ENCODE results near the gene KLHL11. TPM values are rescaled to one million over a fixed set of nuclear protein-coding genes. Genes with fewer than 3 reads are reported as not detected.

KLHL11 gene
- total and polyA plus RNA-seq, 8 donors = 0.43 to 26.4 (median 3.0) TPM

GRCh38 chr17:41814195-41814594, 51.0 kb downstream of the KLHL11 start:
- intact Hi-C loops (cut with DNase I; ENCODE audit: low total_unique reads) = no loop called here
- peak overlapping the region in 1 of 5 donors; percentile 85 for H3K27ac ChIP-seq
- peak in 1 of 2 donors; percentile 43 for DNase-seq
- H3K9me3 ChIP-seq = no peaks in the 10 kb centered on the region
- TF ChIP-seq POLR2A (IDR thresholded peaks at IDR 0.05) (no peak), EP300 (IDR thresholded peaks at IDR 0.05) (no peak), CTCF (IDR thresholded peaks at IDR 0.05) (no peak), POLR2AphosphoS5 (IDR thresholded peaks at IDR 0.05) (no peak)
- 14 to 63% (median 31%) methylated on average over 1 of the region's 1 CpG for WGBS, 5 donors
- peaks cover 0 to 12% (median 0%) of the 10 kb centered on the region in 3 donors for H3K27me3 ChIP-seq
- peaks cover 0 to 7% (median 0%) of the 10 kb centered on the region in 4 donors for H3K36me3 ChIP-seq
- peaks cover 27 to 48% (median 44%) of the 10 kb centered on the region in 4 donors for H3K4me1 ChIP-seq
- H3K4me3 ChIP-seq = no peak overlapping the region

- peaks cover 27 to 50% (median 44%) of the 10 kb centered on the region in 4 donors for H3K4me1 ChIP-seq
- intact Hi-C loops (cut with DNase I; ENCODE audit: low total_unique reads) = no loop called here
- H3K27ac ChIP-seq = peak overlapping the region in 2 of 5 donors; percentile 56 to 85
- WGBS, 5 donors = 74 to 86% (median 77%) methylated on average over 9 of the region's 9 CpGs
- peaks cover 0 to 7% (median 0%) of the 10 kb centered on the region in 4 donors for H3K36me3 ChIP-seq
- no peak for DNase-seq
- no peaks in the 10 kb centered on the region for H3K9me3 ChIP-seq
- peaks cover 0 to 12% (median 0%) of the 10 kb centered on the region in 3 donors for H3K27me3 ChIP-seq
- TF ChIP-seq EP300 (IDR thresholded peaks at IDR 0.05) = no peak
- no peak for TF ChIP-seq CTCF (IDR thresholded peaks at IDR 0.05)
- no peak for TF ChIP-seq POLR2AphosphoS5 (IDR thresholded peaks at IDR 0.05)
- TF ChIP-seq POLR2A (IDR thresholded peaks at IDR 0.05) = no peak
- peak overlapping the region in 2 of 4 donors; percentile 65 to 74 for H3K4me3 ChIP-seq
Observed at GRCh38 chr17:41813699-41814124, 51.5 kb downstream of the KLHL11 start.

- Histone ChIP-seq H3K9me3 (no peaks in the 10 kb centered on the region), H3K4me1 (peaks cover 27 to 50% (median 44%) of the 10 kb centered on the region in 4 donors), H3K27me3 (peaks cover 0 to 12% (median 0%) of the 10 kb centered on the region in 3 donors), H3K27ac (peak overlapping the region in 4 of 5 donors; percentile 56 to 85 (median 71)), H3K36me3 (peaks cover 0 to 8% (median 0%) of the 10 kb centered on the region in 4 donors), H3K4me3 (peak overlapping the region; percentile 65 to 74 (median 69))
- WGBS, 5 donors = 22 to 38% (median 36%) methylated on average over 11 to 12 of the region's 12 CpGs
- DNase-seq = no peak
- TF ChIP-seq EP300 (IDR thresholded peaks at IDR 0.05) = no peak
- TF ChIP-seq POLR2A (IDR thresholded peaks at IDR 0.05) = no peak
- TF ChIP-seq POLR2AphosphoS5 (IDR thresholded peaks at IDR 0.05) = no peak
- no peak for TF ChIP-seq CTCF (IDR thresholded peaks at IDR 0.05)
- intact Hi-C loops (cut with DNase I; ENCODE audit: low total_unique reads) = no loop called here
Observed at GRCh38 chr17:41813152-41813680, 52.0 kb downstream of the KLHL11 start.

- Histone ChIP-seq H3K4me1 (peaks cover 27 to 50% (median 44%) of the 10 kb centered on the region in 4 donors), H3K27ac (peak within 1 kb of the TSS; percentile 58 to 85 (median 77)), H3K9me3 (no peaks in the 10 kb centered on the region), H3K36me3 (peaks cover 0 to 10% (median 0%) of the 10 kb centered on the region in 4 donors), H3K27me3 (peaks cover 0 to 12% (median 0%) of the 10 kb centered on the region in 3 donors), H3K4me3 (peak within 1 kb of the TSS; percentile 65 to 74 (median 69))
- DNase-seq = peak; percentile 39 to 94
- intact Hi-C loops (cut with DNase I; ENCODE audit: low total_unique reads) = no loop called here
- WGBS, 5 donors = 0 to 4% (median 3%) methylated on average over 28 to 35 of the region's 35 CpGs
- TF ChIP-seq POLR2A (IDR thresholded peaks at IDR 0.05) (no peak), EP300 (IDR thresholded peaks at IDR 0.05) (no peak), CTCF (IDR thresholded peaks at IDR 0.05) (no peak), POLR2AphosphoS5 (IDR thresholded peaks at IDR 0.05) (no peak)
Observed at GRCh38 chr17:41812381-41813151, 52.7 kb downstream of the KLHL11 start, which contains the start of gene FKBP10. Gene FKBP10 (plus strand): TSS chr17:41813004. CDS start chr17:41813035, 31 bp downstream.
